DND-41 (cell line): Measurements from ENCODE around the gene PDPR.
"Not testable (repeated sequence)": the region's sequence is repeated elsewhere in the genome, so short reads cannot be mapped to it uniquely, and the experiment has no call there.

Experiments
- CTCF ChIP-seq: IDR thresholded peaks from 2 replicates; pipeline ENCODE4 v1.5.1; 2012; ENCODE audit warnings: borderline replicate concordance, low read length, moderate library complexity, mild to moderate bottlenecking; ENCODE audit not compliant: poor library complexity, severe bottlenecking; ENCODE audit errors: extremely low read depth
- EZH2 ChIP-seq: IDR thresholded peaks from 3 replicates; pipeline ENCODE4 v1.6.1; 2012; ENCODE audit warnings: borderline replicate concordance, low read depth, mild to moderate bottlenecking, moderate library complexity, low read length, inconsistent platforms; ENCODE audit not compliant: severe bottlenecking

- TF ChIP-seq CTCF, EZH2: not testable (repeated sequence)
These were observed 82.7 kb downstream of the PDPR start for GRCh38 chr16:70196683-70197300.
